GM19463 (cell line): Measurements from ENCODE around the gene PROKR1.
"Not testable (repeated sequence)": the region's sequence is repeated elsewhere in the genome, so short reads cannot be mapped to it uniquely, and the experiment has no call there.

ENCODE experiments used
- ATAC-seq: cut with Tn5 transposase; IDR thresholded peaks from one replicate; pipeline ENCODE4 v1.9.1; 2021; ENCODE audit warnings: mild to moderate bottlenecking, moderate library complexity; ENCODE audit not compliant: unreplicated experiment

Gene PROKR1

DNA sequence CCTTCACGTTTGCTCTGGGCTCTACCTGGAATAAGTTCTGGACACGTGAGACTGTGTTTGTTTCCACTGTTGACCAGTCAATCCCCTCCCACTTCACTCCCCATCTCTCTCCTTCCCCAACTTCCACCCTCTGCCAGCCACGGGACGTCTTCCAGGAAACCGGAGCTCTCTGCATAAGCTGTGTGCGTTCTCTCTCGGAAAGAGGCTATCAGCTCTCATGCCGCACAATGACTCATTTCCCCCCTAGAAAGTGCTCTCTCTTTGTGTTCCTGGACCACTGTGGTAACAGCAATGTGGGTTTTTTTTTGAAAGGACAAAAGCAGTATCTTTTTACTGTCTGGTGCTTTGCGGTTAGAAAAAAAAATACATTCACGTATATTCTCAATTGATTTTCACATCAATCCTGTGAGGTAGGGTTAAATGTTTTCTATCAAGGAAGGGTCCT, 10.2 kb downstream of the PROKR1 start:
- ATAC-seq: peak; percentile 86

- ATAC-seq: no peak
Measured at GRCh38 chr2:68658266-68658665, 14.9 kb downstream of the PROKR1 start.

GRCh38 chr2:68659081-68659480, 15.7 kb downstream of the PROKR1 start:
- no peak for ATAC-seq

GRCh38 chr2:68660658-68661057, 17.3 kb downstream of the PROKR1 start:
- no peak for ATAC-seq

DNA sequence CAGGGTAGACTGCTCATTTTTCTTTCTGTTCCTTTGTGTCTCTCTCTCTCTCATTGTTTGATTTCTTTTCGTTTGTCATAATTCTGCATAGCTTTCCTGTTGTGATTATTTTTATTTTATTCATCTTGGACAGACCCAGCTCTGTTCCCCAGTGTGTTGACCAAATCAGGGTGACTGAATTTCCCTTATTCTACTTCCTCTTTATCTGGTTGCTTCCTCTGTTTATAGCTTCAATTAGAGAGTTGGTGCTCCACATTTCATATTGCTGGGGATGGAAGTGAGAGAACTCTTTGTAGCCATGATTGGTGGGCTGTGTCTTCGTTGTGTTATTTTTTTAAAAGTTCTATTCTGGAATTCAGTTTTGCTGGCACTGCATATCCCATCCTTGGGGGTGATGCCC, 19.1 kb downstream of the PROKR1 start:
- ATAC-seq: no peak

DNA sequence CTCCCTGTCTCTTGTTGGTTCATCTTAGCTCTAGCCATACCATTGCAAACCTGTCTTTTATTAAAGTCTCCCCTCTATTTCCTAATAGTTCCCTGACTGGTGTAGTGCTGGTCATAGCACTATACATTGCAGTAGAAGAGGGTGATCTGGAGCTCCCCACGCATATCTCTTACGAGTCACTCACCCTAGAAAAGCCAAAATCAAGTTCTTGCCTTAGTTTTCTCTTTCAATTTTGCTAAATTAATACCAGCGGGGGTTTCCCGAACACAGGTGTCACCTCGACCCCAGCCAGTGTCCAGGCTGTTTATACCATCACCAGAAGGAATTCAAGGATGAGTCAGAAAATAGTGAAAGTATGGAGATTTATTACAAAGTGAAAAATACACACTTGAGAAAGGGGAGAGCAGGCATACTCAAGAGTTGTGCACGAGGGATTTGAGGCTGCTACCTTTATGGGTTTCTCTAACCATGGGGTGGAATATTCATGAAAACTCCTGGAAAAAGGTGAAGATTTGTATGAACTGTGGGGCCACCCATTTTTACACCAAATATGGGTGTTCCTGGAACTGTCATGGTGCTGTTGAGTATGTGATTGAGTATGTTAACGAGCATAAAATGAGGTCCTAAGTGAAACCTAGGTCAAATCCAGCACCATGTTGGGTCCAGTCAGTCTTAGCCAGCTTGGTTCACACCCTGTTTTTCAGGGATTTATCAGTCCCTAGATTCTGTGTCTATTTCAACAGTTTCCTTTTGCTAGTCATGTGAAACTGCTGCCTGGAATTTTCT, 20.2 kb downstream of the PROKR1 start:
- no peak for ATAC-seq

DNA sequence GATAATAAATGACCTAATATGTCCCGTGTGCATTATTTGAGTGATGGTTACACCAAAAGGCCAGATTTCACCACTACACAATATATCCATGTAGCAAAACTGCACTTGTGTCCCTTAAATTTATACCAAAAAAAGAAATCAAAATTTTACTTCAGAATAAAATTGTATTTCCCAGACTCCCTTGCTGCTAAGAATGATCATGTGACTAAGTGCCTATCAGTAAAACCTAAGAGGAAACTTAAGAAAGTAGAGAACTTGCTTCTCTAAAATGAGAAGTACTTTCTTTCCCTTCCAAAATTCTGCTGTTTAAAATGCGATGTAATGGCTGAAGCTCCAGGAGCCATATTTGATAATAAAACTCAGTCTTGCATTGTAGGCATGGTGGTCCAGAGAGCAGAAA, 24.0 kb downstream of the PROKR1 start:
- ATAC-seq: no peak

GRCh38 chr2:68669651-68670050, 26.3 kb downstream of the PROKR1 start:
- no peak for ATAC-seq

GRCh38 chr2:68671961-68672360, 28.6 kb downstream of the PROKR1 start:
- ATAC-seq: no peak

DNA sequence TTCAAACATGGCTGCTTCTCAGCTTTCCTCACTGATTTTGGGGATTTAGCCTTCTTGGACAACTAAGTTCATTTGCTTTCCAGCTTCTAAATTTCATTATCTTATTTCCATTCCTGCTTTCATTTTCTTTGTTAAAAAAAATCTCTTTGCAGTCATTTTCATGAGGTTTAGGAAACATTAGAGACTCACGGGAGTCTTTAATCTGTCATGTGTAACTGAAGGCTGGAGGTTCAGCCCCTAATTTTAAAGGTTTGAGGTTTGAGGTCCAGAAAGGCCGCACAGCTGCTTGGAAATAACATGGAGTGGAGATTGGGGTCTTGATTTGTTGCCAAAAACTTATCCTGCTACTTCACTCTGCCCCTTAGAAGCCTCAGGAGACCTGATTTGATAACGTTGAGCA, 30.3 kb downstream of the PROKR1 start:
- ATAC-seq: no peak

- ATAC-seq: no peak
Measured at GRCh38 chr2:68675470-68675869, 32.1 kb downstream of the PROKR1 start.

GRCh38 chr2:68677837-68678236, 34.5 kb downstream of the PROKR1 start:
- ATAC-seq: not testable (repeated sequence)

GRCh38 chr2:68679166-68679916, 36.0 kb downstream of the PROKR1 start:
- not testable (repeated sequence) for ATAC-seq

GRCh38 chr2:68679917-68680267, 36.5 kb downstream of the PROKR1 start:
- ATAC-seq: not testable (repeated sequence)

GRCh38 chr2:68684197-68684596, 40.8 kb downstream of the PROKR1 start:
- ATAC-seq: no peak

GRCh38 chr2:68686178-68686577, 42.8 kb downstream of the PROKR1 start:
- ATAC-seq: no peak

- no peak for ATAC-seq
Measured at GRCh38 chr2:68687018-68687417, 43.6 kb downstream of the PROKR1 start.

DNA sequence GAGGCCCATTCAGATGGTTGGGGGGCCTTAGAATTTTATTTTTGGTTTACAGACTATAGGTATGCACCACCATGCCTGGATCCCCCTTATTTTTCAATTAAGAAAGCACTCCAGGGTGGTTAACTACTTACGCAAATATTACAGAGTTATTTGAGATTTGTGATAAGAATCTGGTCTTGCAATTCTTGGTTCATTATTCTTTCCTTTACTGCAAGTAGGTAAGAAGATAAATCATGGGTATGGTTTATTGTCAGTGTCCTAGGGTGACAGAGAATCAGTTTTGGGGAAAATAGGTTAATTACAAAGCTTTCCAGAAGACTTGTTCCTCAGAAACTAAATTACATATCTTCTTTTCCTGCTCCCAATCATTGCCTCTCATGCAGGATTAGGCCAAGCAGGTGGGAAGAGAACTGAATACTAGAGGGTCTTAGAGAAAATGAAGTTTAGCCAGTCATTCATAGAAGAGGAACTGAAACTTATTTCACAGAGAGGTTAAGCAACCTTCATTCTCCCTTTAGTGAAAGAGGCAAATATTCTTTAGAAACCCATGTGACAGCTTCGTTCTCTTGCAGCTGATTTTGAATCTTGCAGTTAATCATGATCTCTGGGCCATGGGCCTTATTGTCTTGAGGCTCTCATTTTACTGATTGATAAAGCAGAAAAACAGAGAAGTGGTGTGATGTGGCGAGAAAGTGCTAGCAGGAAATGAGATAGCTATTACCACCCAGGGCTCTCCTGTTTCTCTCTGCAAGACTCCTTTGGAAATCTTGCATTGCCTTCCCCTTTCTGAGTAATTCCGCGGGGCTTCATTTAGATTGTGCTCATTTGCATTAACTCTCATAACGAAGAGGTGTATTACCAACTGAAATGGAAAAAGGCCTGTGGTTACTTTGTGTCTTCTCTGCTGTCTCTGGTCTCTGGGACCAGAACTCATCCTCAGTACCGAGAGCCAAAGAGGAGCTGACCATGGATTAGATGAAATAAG, 46.5 kb downstream of the PROKR1 start:
- ATAC-seq: peak; percentile 83

DNA sequence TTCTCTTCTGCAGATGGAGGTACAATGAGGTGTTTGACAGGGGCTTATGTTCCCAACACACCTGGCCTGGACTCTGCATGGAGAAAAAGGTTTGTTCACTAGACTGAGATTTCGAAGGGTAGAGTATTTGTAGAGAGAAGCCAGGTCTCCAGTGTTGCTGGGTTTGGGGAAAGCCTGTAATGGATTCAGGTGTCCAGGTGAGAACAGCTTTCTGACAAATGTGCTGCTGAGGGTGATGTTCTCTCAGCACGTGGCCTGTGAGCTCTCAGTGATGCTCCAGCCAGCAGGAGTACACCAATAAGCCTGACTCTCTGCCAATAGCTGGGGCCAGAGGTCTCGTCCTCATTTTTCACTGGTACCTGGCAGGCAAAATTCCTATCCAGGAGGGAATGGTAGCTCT, 47.5 kb downstream of the PROKR1 start:
- no peak for ATAC-seq

- no peak for ATAC-seq
Measured at GRCh38 chr2:68692511-68692910, 49.1 kb downstream of the PROKR1 start.

- no peak for ATAC-seq
Measured at GRCh38 chr2:68693951-68694350, 50.6 kb downstream of the PROKR1 start.
